Glutamatergic neuron (in vitro differentiated cells): ENCODE measurements around the gene TGFBR2. TPM values are rescaled to one million over a fixed set of nuclear protein-coding genes. Genes with fewer than 3 reads are reported as not detected.

Experiments
- DNase-seq: peaks from one replicate; pipeline ENCODE4 v3.0.0; 2022
- H3K27ac Mint-ChIP-seq: one replicate; pipeline ENCODE4 v1.8.0; 2020; ENCODE audit warnings: mild to moderate bottlenecking, mixed read lengths, inconsistent platforms; ENCODE audit not compliant: unreplicated experiment
- H3K27me3 Mint-ChIP-seq: one replicate; pipeline ENCODE4 v1.8.0; 2020; ENCODE audit warnings: mild to moderate bottlenecking, moderate library complexity, mixed read lengths, inconsistent platforms; ENCODE audit not compliant: unreplicated experiment
- H3K36me3 Mint-ChIP-seq: one replicate; pipeline ENCODE4 v1.8.0; 2020; ENCODE audit warnings: mild to moderate bottlenecking, mixed read lengths, inconsistent platforms; ENCODE audit not compliant: unreplicated experiment
- H3K4me1 Mint-ChIP-seq: one replicate; pipeline ENCODE4 v1.8.0; 2020; ENCODE audit warnings: mild to moderate bottlenecking, low read depth, mixed read lengths, inconsistent platforms; ENCODE audit not compliant: unreplicated experiment
- H3K4me3 Mint-ChIP-seq: one replicate; pipeline ENCODE4 v1.8.0; 2020; ENCODE audit warnings: mild to moderate bottlenecking, mixed read lengths, inconsistent platforms; ENCODE audit not compliant: unreplicated experiment
- H3K9me3 Mint-ChIP-seq: one replicate; pipeline ENCODE4 v1.8.0; 2020; ENCODE audit warnings: mild to moderate bottlenecking, moderate library complexity, mixed read lengths, inconsistent platforms; ENCODE audit not compliant: unreplicated experiment
- CTCF ChIP-seq: fragments of 200-600 bp; sonication (generic); IDR thresholded peaks from one replicate; pipeline ENCODE4 v1.5.0; 2021; ENCODE audit not compliant: partially characterized antibody, unreplicated experiment
- total RNA-seq: library from RNA; stranded (reverse); fragmentation: NEBNext Ultra II Directional; extraction: Animal tissue kit (Norgen Biotek cat#: 25700); gene quantifications from one replicate; pipeline ENCODE4 v1.2.1, GENCODE V29; 2021; ENCODE audit not compliant: unreplicated experiment

Gene TGFBR2
- total RNA-seq, 1 donor from 2014 or later, result 0.96 TPM

- Mint-ChIP-seq H3K4me3 (no peak overlapping the region), H3K27me3 (peaks cover 4% of the 10 kb centered on the region), H3K27ac (no peak overlapping the region), H3K36me3 (no peaks in the 10 kb centered on the region), H3K4me1 (no peaks in the 10 kb centered on the region), H3K9me3 (peaks cover 2% of the 10 kb centered on the region)
- DNase-seq, result no peak
- no peak for TF ChIP-seq CTCF
Measured at GRCh38 chr3:30614373-30614772, 8.0 kb downstream of the TGFBR2 start.

- H3K9me3 Mint-ChIP-seq, result peaks cover 2% of the 10 kb centered on the region
Measured at GRCh38 chr3:30614943-30615342, 8.5 kb downstream of the TGFBR2 start.

GRCh38 chr3:30615615-30616346 is 9.4 kb downstream of the TGFBR2 start:
- no peak overlapping the region for H3K27ac Mint-ChIP-seq

More at GRCh38 chr3:30614943-30615342, 8.5 kb downstream of the TGFBR2 start:
- H3K4me3 Mint-ChIP-seq, result no peak overlapping the region
- peaks cover 2% of the 10 kb centered on the region for H3K27me3 Mint-ChIP-seq
- no peak overlapping the region for H3K27ac Mint-ChIP-seq
- no peak for TF ChIP-seq CTCF
- no peak for DNase-seq
- no peaks in the 10 kb centered on the region for H3K4me1 Mint-ChIP-seq
- H3K36me3 Mint-ChIP-seq, result no peaks in the 10 kb centered on the region

GRCh38 chr3:30616347-30617027 is 10.1 kb downstream of the TGFBR2 start:
- Mint-ChIP-seq H3K27ac (no peak overlapping the region), H3K4me3 (no peak overlapping the region), H3K27me3 (peaks cover 2% of the 10 kb centered on the region), H3K4me1 (no peaks in the 10 kb centered on the region), H3K9me3 (peaks cover 2% of the 10 kb centered on the region), H3K36me3 (no peaks in the 10 kb centered on the region)
- DNase-seq, result no peak
- TF ChIP-seq CTCF, result no peak

More at GRCh38 chr3:30615615-30616346, 9.4 kb downstream of the TGFBR2 start:
- peaks cover 2% of the 10 kb centered on the region for H3K9me3 Mint-ChIP-seq
- no peak for DNase-seq
- H3K27me3 Mint-ChIP-seq, result peaks cover 2% of the 10 kb centered on the region
- no peak overlapping the region for H3K4me3 Mint-ChIP-seq
- H3K4me1 Mint-ChIP-seq, result no peaks in the 10 kb centered on the region
- TF ChIP-seq CTCF, result no peak
- no peaks in the 10 kb centered on the region for H3K36me3 Mint-ChIP-seq

GRCh38 chr3:30617069-30617468 is 10.7 kb downstream of the TGFBR2 start:
- Mint-ChIP-seq H3K36me3 (no peaks in the 10 kb centered on the region), H3K4me3 (no peak overlapping the region), H3K4me1 (no peaks in the 10 kb centered on the region), H3K27ac (no peak overlapping the region), H3K27me3 (peaks cover 2% of the 10 kb centered on the region), H3K9me3 (peaks cover 2% of the 10 kb centered on the region)
- TF ChIP-seq CTCF, result no peak
- DNase-seq, result no peak
